ENCODE results near the gene MYEF2. TPM values are rescaled to one million over a fixed set of nuclear protein-coding genes. Genes with fewer than 3 reads are reported as not detected.

The MYEF2 gene
- total RNA-seq, 1 donor from 2014 or later = 140 TPM

DNA sequence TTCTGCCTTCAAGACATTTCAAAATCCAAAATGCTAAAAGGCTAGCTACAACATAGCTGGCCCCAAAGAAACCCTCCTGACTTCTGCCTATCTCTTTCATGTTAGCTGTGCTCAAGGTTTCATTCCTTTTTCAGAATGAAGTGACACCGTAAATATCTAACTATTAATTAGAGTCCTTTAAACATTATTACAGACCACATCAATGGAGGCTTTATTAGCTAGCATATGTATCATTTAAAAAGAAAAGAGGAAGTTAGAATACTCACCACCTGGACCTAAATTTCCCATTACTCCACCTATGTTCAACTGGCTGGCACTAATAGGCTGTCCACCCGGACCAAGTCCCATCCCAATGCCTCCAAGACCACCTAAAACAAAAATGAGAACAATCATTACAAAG, 24.6 kb downstream of the MYEF2 start:
- H3K4me3 ChIP-seq = no peak overlapping the region
- no peaks in the 10 kb centered on the region for H3K9me3 ChIP-seq (ENCODE audit: low read depth)
- H3K27ac ChIP-seq = no peak overlapping the region
- H3K79me2 ChIP-seq (ENCODE audit: low read depth) = no peaks in the 10 kb centered on the region
- H4K20me1 ChIP-seq (ENCODE audit: low read depth) = no peaks in the 10 kb centered on the region
- H3K36me3 Mint-ChIP-seq = peaks cover 43% of the 10 kb centered on the region
- H3K9me3 Mint-ChIP-seq = no peaks in the 10 kb centered on the region
- H3K4me1 ChIP-seq = no peaks in the 10 kb centered on the region
- H3K27ac Mint-ChIP-seq = no peak overlapping the region
- DNase-seq (ENCODE audit: low spot score) = no peak
- H3K4me3 Mint-ChIP-seq = no peak overlapping the region
- H3K27me3 Mint-ChIP-seq (ENCODE audit: insufficient read depth, low read depth) = no peaks in the 10 kb centered on the region
- TF ChIP-seq, protein P1, sequence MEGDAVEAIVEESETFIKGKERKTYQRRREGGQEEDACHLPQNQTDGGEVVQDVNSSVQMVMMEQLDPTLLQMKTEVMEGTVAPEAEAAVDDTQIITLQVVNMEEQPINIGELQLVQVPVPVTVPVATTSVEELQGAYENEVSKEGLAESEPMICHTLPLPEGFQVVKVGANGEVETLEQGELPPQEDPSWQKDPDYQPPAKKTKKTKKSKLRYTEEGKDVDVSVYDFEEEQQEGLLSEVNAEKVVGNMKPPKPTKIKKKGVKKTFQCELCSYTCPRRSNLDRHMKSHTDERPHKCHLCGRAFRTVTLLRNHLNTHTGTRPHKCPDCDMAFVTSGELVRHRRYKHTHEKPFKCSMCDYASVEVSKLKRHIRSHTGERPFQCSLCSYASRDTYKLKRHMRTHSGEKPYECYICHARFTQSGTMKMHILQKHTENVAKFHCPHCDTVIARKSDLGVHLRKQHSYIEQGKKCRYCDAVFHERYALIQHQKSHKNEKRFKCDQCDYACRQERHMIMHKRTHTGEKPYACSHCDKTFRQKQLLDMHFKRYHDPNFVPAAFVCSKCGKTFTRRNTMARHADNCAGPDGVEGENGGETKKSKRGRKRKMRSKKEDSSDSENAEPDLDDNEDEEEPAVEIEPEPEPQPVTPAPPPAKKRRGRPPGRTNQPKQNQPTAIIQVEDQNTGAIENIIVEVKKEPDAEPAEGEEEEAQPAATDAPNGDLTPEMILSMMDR (IDR thresholded peaks at IDR 0.05) = no peak
- TF ChIP-seq EZH2 (IDR thresholded peaks at IDR 0.05) (no peak), EZH2phosphoT487 (IDR thresholded peaks at IDR 0.05) (no peak)
- no peaks in the 10 kb centered on the region for H3K27me3 ChIP-seq
- H3K4me1 Mint-ChIP-seq = no peaks in the 10 kb centered on the region
- H3F3A ChIP-seq (ENCODE audit: low read depth) = no peaks in the 10 kb centered on the region
- H2AFZ ChIP-seq (replicated peaks) = no peak overlapping the region
- H3K4me2 ChIP-seq = no peak overlapping the region
- H3K9ac ChIP-seq = no peak overlapping the region
- H3K36me3 ChIP-seq = peaks cover 60% of the 10 kb centered on the region

DNA sequence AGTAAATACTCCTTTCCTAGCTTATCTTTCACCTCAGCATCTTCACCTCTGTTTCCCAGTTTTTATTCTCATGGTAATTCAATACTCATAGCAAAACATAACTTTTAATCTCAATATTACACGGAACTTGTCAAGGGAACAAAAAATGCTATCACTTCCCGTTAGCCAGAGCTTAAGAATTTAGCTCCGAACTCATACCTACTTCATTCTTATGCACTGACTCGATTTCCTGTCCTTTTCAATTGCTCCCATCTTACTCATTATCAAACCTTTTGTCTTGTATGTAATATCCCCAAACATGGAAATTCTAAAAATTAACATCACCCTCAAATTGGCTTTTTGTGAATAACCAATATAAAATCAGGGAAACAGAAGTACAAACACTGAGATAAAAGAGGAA, 28.2 kb downstream of the MYEF2 start:
- H3K9me3 ChIP-seq (ENCODE audit: low read depth) = no peaks in the 10 kb centered on the region
- Mint-ChIP-seq H3K27ac (no peak overlapping the region), H3K4me1 (peaks cover 10% of the 10 kb centered on the region), H3K9me3 (no peaks in the 10 kb centered on the region), H3K27me3 (ENCODE audit: insufficient read depth, low read depth) (no peaks in the 10 kb centered on the region), H3K36me3 (peaks cover 37% of the 10 kb centered on the region), H3K4me3 (no peak overlapping the region)
- DNase-seq (ENCODE audit: low spot score) = no peak
- no peak overlapping the region for H3K4me3 ChIP-seq
- H3K27ac ChIP-seq = no peak overlapping the region
- H2AFZ ChIP-seq (replicated peaks) = no peak overlapping the region
- H3K27me3 ChIP-seq = no peaks in the 10 kb centered on the region
- H3K4me2 ChIP-seq = no peak overlapping the region
- peaks cover 2% of the 10 kb centered on the region for H4K20me1 ChIP-seq (ENCODE audit: low read depth)
- no peaks in the 10 kb centered on the region for H3K79me2 ChIP-seq (ENCODE audit: low read depth)
- peaks cover 4% of the 10 kb centered on the region for H3F3A ChIP-seq (ENCODE audit: low read depth)
- no peak overlapping the region for H3K9ac ChIP-seq
- no peaks in the 10 kb centered on the region for H3K4me1 ChIP-seq
- TF ChIP-seq EZH2 (IDR thresholded peaks at IDR 0.05) (no peak), EZH2phosphoT487 (IDR thresholded peaks at IDR 0.05) (no peak)
- TF ChIP-seq, protein P1 (IDR thresholded peaks at IDR 0.05) = no peak
- H3K36me3 ChIP-seq = peaks cover 42% of the 10 kb centered on the region

DNA sequence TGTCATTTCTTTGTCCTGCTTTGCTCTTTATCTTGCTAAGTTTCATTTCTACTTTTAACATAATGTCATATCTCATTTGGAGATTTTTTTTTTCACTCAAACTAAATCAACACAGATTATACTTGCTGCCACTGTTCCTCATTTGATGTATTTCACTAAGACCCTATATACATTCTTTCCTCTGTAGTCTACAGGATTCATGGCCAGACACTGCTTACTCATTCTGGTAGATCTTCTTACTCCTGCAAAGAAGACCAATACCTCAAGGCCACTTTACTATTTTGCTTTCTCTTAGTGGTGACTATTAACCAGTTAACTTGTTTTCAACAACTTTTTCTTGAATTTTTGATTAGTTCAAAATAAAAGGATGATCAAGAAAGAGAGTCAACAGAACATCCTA, 30.7 kb downstream of the MYEF2 start:
- H3K27ac Mint-ChIP-seq = no peak overlapping the region
- no peak for DNase-seq (ENCODE audit: low spot score)
- Histone ChIP-seq H3K27me3 (no peaks in the 10 kb centered on the region), H3K9me3 (ENCODE audit: low read depth) (no peaks in the 10 kb centered on the region), H3K27ac (no peak overlapping the region), H3K4me3 (no peak overlapping the region), H3K36me3 (peaks cover 26% of the 10 kb centered on the region), H3K4me2 (no peak overlapping the region), H4K20me1 (ENCODE audit: low read depth) (peaks cover 4% of the 10 kb centered on the region), H3K9ac (no peak overlapping the region), H2AFZ (replicated peaks) (no peak overlapping the region), H3K4me1 (peaks cover 22% of the 10 kb centered on the region), H3F3A (ENCODE audit: low read depth) (peaks cover 9% of the 10 kb centered on the region), H3K79me2 (ENCODE audit: low read depth) (no peaks in the 10 kb centered on the region)
- H3K4me1 Mint-ChIP-seq = peaks cover 26% of the 10 kb centered on the region
- H3K9me3 Mint-ChIP-seq = no peaks in the 10 kb centered on the region
- TF ChIP-seq, protein P1 (IDR thresholded peaks at IDR 0.05) = no peak
- TF ChIP-seq EZH2phosphoT487 (IDR thresholded peaks at IDR 0.05) (no peak), EZH2 (IDR thresholded peaks at IDR 0.05) (no peak)
- no peak overlapping the region for H3K4me3 Mint-ChIP-seq
- peaks cover 31% of the 10 kb centered on the region for H3K36me3 Mint-ChIP-seq
- H3K27me3 Mint-ChIP-seq (ENCODE audit: insufficient read depth, low read depth) = no peaks in the 10 kb centered on the region

Data from neural progenitor cell (in vitro differentiated cells).